Bladder microvascular endothelial cell (primary cell): ENCODE data around the gene GIGYF1. TPM values are rescaled to one million over a fixed set of nuclear protein-coding genes. Genes with fewer than 3 reads are reported as not detected.

Experiments
- total RNA-seq: library from RNA; depleted of rRNA; stranded (reverse); fragments of >200 nt; gene quantifications from 2 replicates; pipeline ENCODE4 v1.2.3, GENCODE V29; 2014

Gene GIGYF1, protein sequence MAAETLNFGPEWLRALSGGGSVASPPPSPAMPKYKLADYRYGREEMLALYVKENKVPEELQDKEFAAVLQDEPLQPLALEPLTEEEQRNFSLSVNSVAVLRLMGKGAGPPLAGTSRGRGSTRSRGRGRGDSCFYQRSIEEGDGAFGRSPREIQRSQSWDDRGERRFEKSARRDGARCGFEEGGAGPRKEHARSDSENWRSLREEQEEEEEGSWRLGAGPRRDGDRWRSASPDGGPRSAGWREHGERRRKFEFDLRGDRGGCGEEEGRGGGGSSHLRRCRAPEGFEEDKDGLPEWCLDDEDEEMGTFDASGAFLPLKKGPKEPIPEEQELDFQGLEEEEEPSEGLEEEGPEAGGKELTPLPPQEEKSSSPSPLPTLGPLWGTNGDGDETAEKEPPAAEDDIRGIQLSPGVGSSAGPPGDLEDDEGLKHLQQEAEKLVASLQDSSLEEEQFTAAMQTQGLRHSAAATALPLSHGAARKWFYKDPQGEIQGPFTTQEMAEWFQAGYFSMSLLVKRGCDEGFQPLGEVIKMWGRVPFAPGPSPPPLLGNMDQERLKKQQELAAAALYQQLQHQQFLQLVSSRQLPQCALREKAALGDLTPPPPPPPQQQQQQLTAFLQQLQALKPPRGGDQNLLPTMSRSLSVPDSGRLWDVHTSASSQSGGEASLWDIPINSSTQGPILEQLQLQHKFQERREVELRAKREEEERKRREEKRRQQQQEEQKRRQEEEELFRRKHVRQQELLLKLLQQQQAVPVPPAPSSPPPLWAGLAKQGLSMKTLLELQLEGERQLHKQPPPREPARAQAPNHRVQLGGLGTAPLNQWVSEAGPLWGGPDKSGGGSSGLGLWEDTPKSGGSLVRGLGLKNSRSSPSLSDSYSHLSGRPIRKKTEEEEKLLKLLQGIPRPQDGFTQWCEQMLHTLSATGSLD (N-terminal part only)
- 10.2 and 20.9 TPM in 2 replicates for total RNA-seq

DNA sequence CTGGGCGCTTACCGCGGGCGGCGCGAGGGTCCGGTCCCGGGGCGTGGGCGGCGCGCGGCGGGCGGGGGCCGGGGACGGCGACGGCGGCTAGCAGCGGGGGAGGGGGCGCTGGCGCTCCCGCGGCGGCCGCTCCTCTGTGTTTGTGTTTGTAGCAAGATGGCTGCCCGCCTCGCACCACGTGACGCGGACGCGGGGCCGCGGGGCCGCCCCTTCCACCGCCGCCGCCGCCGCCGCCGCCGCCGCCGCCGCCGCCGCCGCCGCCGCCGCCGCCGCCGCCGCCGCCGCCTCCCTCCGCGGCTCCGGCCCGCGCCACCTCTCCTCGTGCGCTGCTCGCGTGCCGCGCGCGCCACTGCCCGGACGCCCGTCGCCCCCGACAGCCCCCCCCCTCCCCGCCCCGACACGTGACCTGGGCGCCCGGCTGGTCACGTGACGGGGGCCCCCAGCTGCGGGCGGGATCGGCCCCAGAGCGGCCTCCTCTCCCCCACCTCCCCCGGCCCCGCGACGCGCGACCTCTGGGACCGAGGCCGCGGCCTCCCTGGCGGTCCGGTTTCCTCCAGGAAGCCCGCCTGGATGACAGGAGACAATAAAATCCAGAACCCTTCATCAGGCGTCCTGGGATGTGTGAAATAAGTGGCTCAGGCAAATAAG, at the start of gene GIGYF1:
Gene GIGYF1, minus strand, starts transcription at position 153 of the 648 bp plus-strand sequence. CDS start 6,012 bp downstream, outside the sequence.

DNA sequence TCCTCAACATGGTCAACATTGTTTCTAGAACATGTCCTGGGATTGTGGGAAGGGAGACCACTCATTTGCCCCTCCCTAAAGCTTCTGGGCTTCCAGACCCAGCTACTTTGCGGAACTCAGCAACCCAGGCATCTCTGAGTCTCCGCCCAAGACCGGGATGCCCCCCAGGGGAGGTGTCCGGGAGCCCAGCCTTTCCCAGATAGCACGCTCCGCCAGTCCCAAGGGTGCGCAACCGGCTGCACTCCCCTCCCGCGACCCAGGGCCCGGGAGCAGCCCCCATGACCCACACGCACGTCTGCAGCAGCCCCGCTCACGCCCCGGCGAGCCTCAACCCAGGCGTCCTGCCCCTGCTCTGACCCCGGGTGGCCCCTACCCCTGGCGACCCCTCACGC, 26.2 kb upstream of the GIGYF1 start, which contains the start of gene EPO:
Gene EPO, plus strand, starts transcription at position 190 of the 392 bp plus-strand sequence. CDS start 513 bp downstream, outside the sequence.

DNA sequence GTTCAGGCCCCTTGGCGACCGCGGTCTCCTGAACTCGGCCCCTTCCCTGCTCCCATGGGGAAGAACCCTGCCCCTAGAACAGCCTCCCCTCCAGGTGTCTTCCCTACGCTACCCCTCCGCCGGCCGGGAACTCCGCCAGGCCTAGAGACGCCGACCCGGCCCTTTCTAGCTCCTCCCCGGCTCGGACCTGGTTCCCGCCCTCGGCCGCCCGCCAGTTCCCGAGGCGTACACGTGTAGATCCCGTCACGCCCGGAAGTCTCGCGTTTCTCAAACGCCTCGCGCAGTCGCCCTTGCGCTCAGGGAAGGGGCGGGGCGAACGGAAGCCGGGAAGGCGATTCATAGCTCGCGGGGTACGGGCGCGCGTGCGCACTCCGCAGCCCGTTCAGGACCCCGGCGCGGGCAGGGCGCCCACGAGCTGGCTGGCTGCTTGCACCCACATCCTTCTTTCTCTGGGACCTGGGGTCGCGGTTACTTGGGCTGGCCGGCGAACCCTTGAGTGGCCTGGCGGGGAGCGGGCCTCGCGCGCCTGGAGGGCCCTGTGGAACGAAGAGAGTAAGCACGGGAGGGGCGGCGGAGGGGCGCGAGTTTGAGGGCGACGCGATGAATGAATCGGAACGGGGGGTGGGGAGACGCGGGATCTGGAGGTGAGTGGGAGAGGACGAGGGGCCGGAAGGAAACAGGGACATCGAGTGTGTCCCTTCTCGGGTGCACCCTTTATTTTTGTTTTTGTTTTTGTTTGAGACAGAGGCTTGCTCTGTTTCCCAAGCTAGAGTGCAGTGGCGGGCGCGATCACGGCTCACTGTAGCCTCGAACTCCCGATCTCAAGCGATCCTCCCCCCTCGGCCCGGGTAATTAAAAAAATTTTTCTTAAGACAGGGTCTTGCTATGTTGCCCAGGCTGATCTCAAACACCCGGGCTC, 12.0 kb upstream of the GIGYF1 start, which contains the start of gene POP7:
Gene POP7, plus strand, starts transcription at position 369 of the 919 bp plus-strand sequence. CDS start 710 bp downstream, outside the sequence.

DNA sequence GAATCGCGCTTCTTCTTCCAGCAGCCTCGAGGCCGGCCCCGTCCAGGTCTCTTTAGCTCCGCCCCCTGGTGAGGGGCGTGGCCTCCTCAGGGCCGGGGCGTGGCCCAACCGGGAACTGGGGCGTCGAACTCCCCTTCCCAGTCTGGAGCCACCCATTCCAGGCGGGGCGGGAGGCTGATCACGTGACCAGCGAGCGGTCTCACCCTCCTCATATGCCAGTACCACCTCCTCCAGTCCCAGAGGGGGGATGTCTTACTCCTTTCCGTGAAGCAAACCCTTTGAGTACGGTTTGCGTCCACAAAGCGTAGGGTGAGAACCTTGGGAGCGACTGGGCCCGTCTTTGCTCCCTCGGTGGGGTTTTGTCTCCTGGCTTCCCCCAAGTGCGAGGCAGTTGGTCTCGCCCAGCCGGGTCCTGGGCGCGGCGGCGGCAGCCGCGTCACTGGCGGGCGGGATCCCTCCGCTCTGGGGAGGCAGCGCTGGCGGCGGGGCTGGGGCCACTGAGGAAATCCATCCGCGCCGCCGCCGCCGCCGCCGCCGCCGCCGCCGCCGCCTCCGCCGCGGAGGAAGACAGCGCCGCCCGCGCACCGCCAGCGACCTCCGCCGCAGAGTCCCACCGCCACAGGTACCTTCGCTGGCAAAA, 20.6 kb downstream of the GIGYF1 start, which contains the start of gene GNB2:
Gene GNB2, plus strand, starts transcription at position 439 of the 640 bp plus-strand sequence. CDS start 2,526 bp downstream, outside the sequence.

DNA sequence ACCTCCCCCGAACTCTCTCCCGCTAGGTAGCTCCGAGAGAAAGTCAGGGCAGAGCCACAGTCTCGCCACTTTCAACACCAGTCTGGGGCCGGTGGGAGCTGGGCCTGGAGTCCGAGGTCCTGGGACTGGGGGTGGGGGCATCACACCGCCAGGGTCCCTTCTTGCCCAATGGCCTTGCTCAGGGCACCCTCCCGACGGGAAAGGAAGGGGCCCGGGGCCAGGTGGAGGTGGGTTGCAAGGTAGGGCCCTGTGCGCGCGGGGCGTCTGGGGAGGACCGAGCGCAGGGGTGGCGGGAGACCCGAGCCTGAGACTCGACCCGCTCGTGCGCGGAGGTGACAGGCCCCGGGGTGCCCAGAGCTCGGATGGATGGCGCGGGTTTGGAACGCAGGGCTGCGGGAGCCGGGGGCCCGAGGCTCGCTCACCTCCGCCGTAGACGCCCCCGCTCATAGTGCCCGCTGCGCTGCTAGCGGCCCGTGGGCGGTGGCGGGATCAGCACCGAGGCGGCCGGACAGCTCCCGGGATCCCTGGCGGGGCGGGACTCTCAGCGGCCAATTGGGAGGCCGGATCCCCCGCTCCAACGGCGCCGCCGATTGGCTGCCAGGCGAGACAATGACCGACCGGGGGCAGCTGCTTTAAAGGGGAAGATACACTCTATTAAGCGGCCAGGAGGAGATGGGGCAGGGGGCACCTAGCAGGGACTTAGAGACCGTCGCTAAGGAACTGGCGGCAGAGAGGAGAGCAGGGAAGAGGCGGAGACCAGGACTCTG, 38.0 kb downstream of the GIGYF1 start, which contains the start of gene ACTL6B:
Gene ACTL6B, minus strand, starts transcription at position 541 of the 767 bp plus-strand sequence. Its CDS starts 94 bp downstream, at position 447.

DNA sequence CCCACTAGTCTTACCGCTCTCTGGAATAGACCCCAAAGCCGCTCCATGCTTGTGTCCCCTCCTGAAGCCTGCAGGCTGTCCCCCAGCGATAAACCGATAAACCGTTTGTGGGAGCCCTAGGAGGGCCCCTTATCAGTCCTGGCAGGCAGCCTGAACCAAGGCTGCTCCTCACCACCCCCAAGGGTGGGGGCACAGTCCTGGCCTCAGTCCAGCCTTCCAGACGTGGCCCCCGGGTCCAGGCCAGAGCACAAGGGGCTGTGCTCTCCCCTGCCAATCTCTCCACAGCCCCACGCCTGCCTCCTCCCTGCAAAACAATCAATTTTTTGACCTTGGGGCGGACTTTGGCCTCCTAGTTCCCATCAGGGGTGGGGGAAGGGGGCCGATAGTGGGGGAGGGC, 52.6 kb downstream of the GIGYF1 start, which contains the start of gene TFR2:
Gene TFR2, minus strand, starts transcription at position 90 of the 397 bp plus-strand sequence. Its CDS starts 43 bp downstream, at position 47.

Other genes starting within 250 kb of the GIGYF1 start
- gene SPACDR, start 230.0 kb downstream of the GIGYF1 start, total RNA-seq = 0.32 and 0.38 TPM in 2 replicates
- gene TSC22D4, start 215.0 kb downstream of the GIGYF1 start, total RNA-seq = 21.3 and 24.8 TPM in 2 replicates
- 2.5 and 2.6 TPM in 2 replicates for gene NYAP1, start 210.3 kb downstream of the GIGYF1 start, total RNA-seq
- gene AGFG2, start 155.0 kb downstream of the GIGYF1 start, total RNA-seq = 25.1 and 33.2 TPM in 2 replicates
- gene SAP25, start 120.3 kb downstream of the GIGYF1 start, total RNA-seq = not detected in 2 replicates
- gene LRCH4, start 108.1 kb downstream of the GIGYF1 start, total RNA-seq = 7.3 and 8.6 TPM in 2 replicates
- 0.25 TPM in 1 of 2 replicates, not detected in the other for gene FBXO24, start 107.9 kb downstream of the GIGYF1 start, total RNA-seq
- gene PCOLCE, start 91.9 kb downstream of the GIGYF1 start, total RNA-seq = 0.38 and 0.49 TPM in 2 replicates
- 5.3 and 7.6 TPM in 2 replicates for gene MOSPD3, start 81.7 kb downstream of the GIGYF1 start, total RNA-seq
- under 0.01 and 0.57 TPM in 2 replicates for gene TFR2, start 52.7 kb downstream of the GIGYF1 start, total RNA-seq
- not detected in 2 replicates for gene ACTL6B, start 37.8 kb downstream of the GIGYF1 start, total RNA-seq
- gene GNB2, start 20.5 kb downstream of the GIGYF1 start, total RNA-seq = 79.8 and 102 TPM in 2 replicates
- gene POP7, start 11.9 kb upstream of the GIGYF1 start, total RNA-seq = 28.6 and 36.8 TPM in 2 replicates
- gene EPO, start 26.2 kb upstream of the GIGYF1 start, total RNA-seq = not detected in 2 replicates
- gene ZAN, start 39.3 kb upstream of the GIGYF1 start, total RNA-seq = not detected in 2 replicates
- gene EPHB4, start 133.3 kb upstream of the GIGYF1 start, total RNA-seq = 224 and 582 TPM in 2 replicates
- gene SLC12A9, start 158.5 kb upstream of the GIGYF1 start, total RNA-seq = 22.5 and 28.6 TPM in 2 replicates
- 36.4 and 62.6 TPM in 2 replicates for gene TRIP6, start 173.1 kb upstream of the GIGYF1 start, total RNA-seq
- 41.4 and 58.3 TPM in 2 replicates for gene SRRT, start 180.9 kb upstream of the GIGYF1 start, total RNA-seq
- gene UFSP1, start 195.5 kb upstream of the GIGYF1 start, total RNA-seq = 1.9 and 2.0 TPM in 2 replicates
- gene ACHE, start 201.6 kb upstream of the GIGYF1 start, total RNA-seq = 0.16 and 11.3 TPM in 2 replicates